ENCODE results near the gene POLL. TPM values are rescaled to one million over a fixed set of nuclear protein-coding genes. Genes with fewer than 3 reads are reported as not detected.

Gene POLL
- total RNA-seq, 6 experiments from 2014 or later, result 19.3 to 20.9 (median 19.7) TPM

- peaks cover 16% of the 10 kb centered on the region for H3K36me3 Mint-ChIP-seq (ENCODE audit: low read depth)
- H3K27ac Mint-ChIP-seq, result no peak overlapping the region
- H3K9me3 Mint-ChIP-seq, result no peaks in the 10 kb centered on the region
- H3K27me3 Mint-ChIP-seq (ENCODE audit: insufficient read depth), result no peaks in the 10 kb centered on the region
- DNase-seq, result no peak
- peaks cover 5% of the 10 kb centered on the region; the same call in 1 of the 2 replicates for H3K4me1 Mint-ChIP-seq (ENCODE audit: low read depth)
- no peak for TF ChIP-seq CTCF (IDR thresholded peaks at IDR 0.05)
- no peak overlapping the region for H3K4me3 Mint-ChIP-seq
Measured at GRCh38 chr10:101625821-101626412, 37.9 kb upstream of the POLL start.

GRCh38 chr10:101624526-101625102, 36.6 kb upstream of the POLL start:
- no peak for DNase-seq
- Mint-ChIP-seq H3K4me3 (no peak overlapping the region), H3K9me3 (no peaks in the 10 kb centered on the region), H3K36me3 (ENCODE audit: low read depth) (peaks cover 10% of the 10 kb centered on the region; the same call in 1 of the 2 replicates), H3K4me1 (ENCODE audit: low read depth) (peaks cover 5% of the 10 kb centered on the region; the same call in 1 of the 2 replicates), H3K27ac (no peak overlapping the region), H3K27me3 (ENCODE audit: insufficient read depth) (no peaks in the 10 kb centered on the region)
- no peak for TF ChIP-seq CTCF (IDR thresholded peaks at IDR 0.05)

- H3K27me3 Mint-ChIP-seq (ENCODE audit: insufficient read depth), result no peaks in the 10 kb centered on the region
- H3K36me3 Mint-ChIP-seq (ENCODE audit: low read depth), result peaks cover 10% of the 10 kb centered on the region; the same call in 1 of the 2 replicates
- no peak for DNase-seq
- H3K9me3 Mint-ChIP-seq, result no peaks in the 10 kb centered on the region
- TF ChIP-seq CTCF (IDR thresholded peaks at IDR 0.05), result no peak
- H3K27ac Mint-ChIP-seq, result no peak overlapping the region
- H3K4me3 Mint-ChIP-seq, result no peak overlapping the region
- H3K4me1 Mint-ChIP-seq (ENCODE audit: low read depth), result peaks cover 5% of the 10 kb centered on the region; the same call in 1 of the 2 replicates
Measured at GRCh38 chr10:101623528-101623927, 35.5 kb upstream of the POLL start.

GRCh38 chr10:101619983-101620382, 31.9 kb upstream of the POLL start:
- H3K4me1 Mint-ChIP-seq (ENCODE audit: low read depth), result peaks cover 5% of the 10 kb centered on the region; the same call in 1 of the 2 replicates
- no peak for DNase-seq
- no peak overlapping the region for H3K4me3 Mint-ChIP-seq
- TF ChIP-seq CTCF (IDR thresholded peaks at IDR 0.05), result no peak
- peaks cover 10% of the 10 kb centered on the region; the same call in 1 of the 2 replicates for H3K36me3 Mint-ChIP-seq (ENCODE audit: low read depth)
- no peaks in the 10 kb centered on the region; the same call in 1 of the 2 replicates for H3K27me3 Mint-ChIP-seq (ENCODE audit: insufficient read depth)
- H3K27ac Mint-ChIP-seq, result no peak overlapping the region
- no peaks in the 10 kb centered on the region for H3K9me3 Mint-ChIP-seq

- H3K36me3 Mint-ChIP-seq (ENCODE audit: low read depth), result peaks cover 10% of the 10 kb centered on the region; the same call in 1 of the 2 replicates
- H3K4me1 Mint-ChIP-seq (ENCODE audit: low read depth), result peaks cover 5% of the 10 kb centered on the region; the same call in 1 of the 2 replicates
- no peak for TF ChIP-seq CTCF (IDR thresholded peaks at IDR 0.05)
- DNase-seq, result no peak
- H3K27me3 Mint-ChIP-seq (ENCODE audit: insufficient read depth), result no peaks in the 10 kb centered on the region; the same call in 1 of the 2 replicates
- H3K9me3 Mint-ChIP-seq, result no peaks in the 10 kb centered on the region
- H3K27ac Mint-ChIP-seq, result no peak overlapping the region
- H3K4me3 Mint-ChIP-seq, result no peak overlapping the region
Measured at GRCh38 chr10:101618871-101619270, 30.8 kb upstream of the POLL start.

Data from HFFc6 (cell line).